Endothelial cell (in vitro differentiated cells): ENCODE results near the gene SLC5A10. TPM values are rescaled to one million over a fixed set of nuclear protein-coding genes. Genes with fewer than 3 reads are reported as not detected.
A peak's percentile ranks its signal among the peaks of the same experiment; 100 is the strongest.

Experiments
- DNase-seq: peaks from one replicate; pipeline ENCODE4 v3.0.0; 2021; ENCODE audit warnings: low spot score
- H3K27ac Mint-ChIP-seq: one replicate; pipeline ENCODE4 v1.8.0; 2021; ENCODE audit warnings: mixed read lengths, inconsistent platforms; ENCODE audit not compliant: unreplicated experiment
- H3K27me3 Mint-ChIP-seq: one replicate; pipeline ENCODE4 v1.8.0; 2021; ENCODE audit warnings: mild to moderate bottlenecking, moderate library complexity, mixed read lengths, inconsistent platforms; ENCODE audit not compliant: unreplicated experiment
- H3K36me3 Mint-ChIP-seq: one replicate; pipeline ENCODE4 v1.8.0; 2021; ENCODE audit warnings: mild to moderate bottlenecking, low read depth, mixed read lengths, inconsistent platforms; ENCODE audit not compliant: unreplicated experiment
- H3K4me1 Mint-ChIP-seq: one replicate; pipeline ENCODE4 v1.8.0; 2021; ENCODE audit warnings: mild to moderate bottlenecking, mixed read lengths, inconsistent platforms; ENCODE audit not compliant: unreplicated experiment
- H3K4me3 Mint-ChIP-seq: one replicate; pipeline ENCODE4 v1.8.0; 2021; ENCODE audit warnings: mild to moderate bottlenecking, mixed read lengths, inconsistent platforms; ENCODE audit not compliant: unreplicated experiment
- H3K9me3 Mint-ChIP-seq: one replicate; pipeline ENCODE4 v1.8.0; 2021; ENCODE audit warnings: mixed read lengths, inconsistent platforms; ENCODE audit not compliant: unreplicated experiment
- total RNA-seq: library from RNA; stranded (reverse); fragmentation: NEBNext Ultra II Directional; extraction: Animal tissue kit (Norgen Biotek cat#: 25700); gene quantifications from one replicate; pipeline ENCODE4 v1.2.1, GENCODE V29; 2021; ENCODE audit not compliant: unreplicated experiment
- TF ChIP-seq, protein P1 (sequence below): fragments of 200-600 bp; sonication (generic); IDR thresholded peaks from one replicate; pipeline ENCODE4 v1.5.0; 2021; ENCODE audit warnings: antibody characterized with exemption; ENCODE audit not compliant: unreplicated experiment

Gene SLC5A10
- total RNA-seq, 1 donor from 2014 or later: 0.08 TPM

DNA sequence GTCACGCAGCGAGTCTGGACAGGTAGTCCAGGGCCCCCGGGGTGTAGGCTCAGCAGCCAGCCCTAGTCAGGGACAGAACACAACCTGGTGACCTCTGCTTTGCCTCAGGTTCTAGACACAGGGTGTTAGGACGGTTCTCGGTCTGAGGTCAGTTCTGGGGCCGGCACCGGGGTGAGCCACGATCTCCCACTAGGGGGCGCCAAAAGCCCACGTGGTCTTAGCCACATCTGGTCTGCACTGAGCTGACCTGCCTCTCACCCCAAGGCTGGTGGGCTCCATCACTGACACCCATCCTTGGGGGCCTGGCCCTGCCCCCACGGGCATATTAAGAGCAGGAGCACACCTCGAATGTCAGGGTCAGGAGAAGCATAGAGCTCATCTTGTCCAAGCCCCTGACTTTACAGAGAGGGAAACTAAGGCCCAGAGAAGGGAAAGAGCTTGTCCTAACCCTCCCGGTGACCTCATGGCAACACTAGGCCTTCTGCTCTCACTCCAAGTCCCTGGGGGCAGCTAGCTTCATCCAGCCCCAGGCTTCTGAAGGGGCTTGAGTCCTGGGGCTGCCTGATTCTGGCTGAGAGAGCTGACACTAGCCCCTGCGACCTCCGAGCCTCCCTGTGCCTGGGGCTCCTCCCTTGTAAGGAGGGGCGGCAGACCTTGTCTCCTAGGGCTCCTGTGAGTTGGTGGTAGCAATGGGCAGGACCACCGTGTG is 9.0 kb downstream of the SLC5A10 start:
- DNase-seq: peak; percentile 94
- Mint-ChIP-seq H3K27me3 (peaks cover 10% of the 10 kb centered on the region), H3K27ac (no peak overlapping the region), H3K9me3 (no peaks in the 10 kb centered on the region), H3K36me3 (peaks cover 3% of the 10 kb centered on the region), H3K4me1 (peaks cover 16% of the 10 kb centered on the region), H3K4me3 (no peak overlapping the region)
- TF ChIP-seq, protein P1, sequence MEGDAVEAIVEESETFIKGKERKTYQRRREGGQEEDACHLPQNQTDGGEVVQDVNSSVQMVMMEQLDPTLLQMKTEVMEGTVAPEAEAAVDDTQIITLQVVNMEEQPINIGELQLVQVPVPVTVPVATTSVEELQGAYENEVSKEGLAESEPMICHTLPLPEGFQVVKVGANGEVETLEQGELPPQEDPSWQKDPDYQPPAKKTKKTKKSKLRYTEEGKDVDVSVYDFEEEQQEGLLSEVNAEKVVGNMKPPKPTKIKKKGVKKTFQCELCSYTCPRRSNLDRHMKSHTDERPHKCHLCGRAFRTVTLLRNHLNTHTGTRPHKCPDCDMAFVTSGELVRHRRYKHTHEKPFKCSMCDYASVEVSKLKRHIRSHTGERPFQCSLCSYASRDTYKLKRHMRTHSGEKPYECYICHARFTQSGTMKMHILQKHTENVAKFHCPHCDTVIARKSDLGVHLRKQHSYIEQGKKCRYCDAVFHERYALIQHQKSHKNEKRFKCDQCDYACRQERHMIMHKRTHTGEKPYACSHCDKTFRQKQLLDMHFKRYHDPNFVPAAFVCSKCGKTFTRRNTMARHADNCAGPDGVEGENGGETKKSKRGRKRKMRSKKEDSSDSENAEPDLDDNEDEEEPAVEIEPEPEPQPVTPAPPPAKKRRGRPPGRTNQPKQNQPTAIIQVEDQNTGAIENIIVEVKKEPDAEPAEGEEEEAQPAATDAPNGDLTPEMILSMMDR: peak; percentile 95

DNA sequence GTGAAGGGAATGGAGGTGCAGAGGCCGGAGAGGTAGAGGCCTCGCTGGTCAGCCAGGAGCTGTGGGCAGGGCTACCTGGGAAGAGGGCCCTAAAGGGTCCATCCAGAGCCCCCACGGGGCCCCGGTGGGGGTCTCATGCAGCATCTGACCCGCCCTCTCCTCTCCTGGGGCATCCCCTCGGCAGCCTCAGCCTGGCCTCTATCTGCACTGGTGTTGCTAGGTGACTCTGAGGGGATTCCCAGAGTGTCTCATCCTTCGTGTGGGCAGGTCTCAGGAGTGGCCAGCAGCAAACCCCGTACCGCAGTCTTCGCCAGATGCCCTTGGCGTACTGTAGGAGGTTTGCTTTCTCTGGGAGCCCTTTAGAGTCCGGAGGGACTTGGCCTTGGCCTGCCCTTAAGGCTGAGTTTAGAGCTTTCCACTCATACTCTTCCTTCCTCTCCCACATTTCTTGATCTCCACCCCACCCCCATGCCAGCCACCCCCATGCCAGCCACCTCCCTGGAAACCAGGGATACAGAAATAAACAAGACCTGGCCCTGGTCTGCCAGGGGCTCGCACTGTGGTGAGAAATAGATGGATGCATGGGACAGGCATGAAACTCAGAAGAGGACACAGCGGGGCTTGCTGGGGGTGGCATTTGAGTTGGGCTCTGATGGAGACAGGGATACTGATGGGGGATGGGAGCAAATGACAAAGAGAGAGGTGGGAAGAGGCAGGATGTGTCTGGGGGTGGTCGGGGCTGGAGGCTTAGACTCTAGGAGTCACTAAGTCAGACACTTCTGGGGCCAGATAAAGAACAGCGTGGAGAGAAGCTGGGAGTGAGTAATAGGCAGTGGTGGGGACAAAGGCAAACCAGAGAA is 9.9 kb downstream of the SLC5A10 start:
- Mint-ChIP-seq H3K36me3 (peaks cover 3% of the 10 kb centered on the region), H3K27me3 (peaks cover 10% of the 10 kb centered on the region), H3K4me3 (no peak overlapping the region), H3K4me1 (peaks cover 17% of the 10 kb centered on the region), H3K27ac (peak overlapping the region; percentile 67), H3K9me3 (no peaks in the 10 kb centered on the region)
- no peak for DNase-seq
- TF ChIP-seq, protein P1: no peak

DNA sequence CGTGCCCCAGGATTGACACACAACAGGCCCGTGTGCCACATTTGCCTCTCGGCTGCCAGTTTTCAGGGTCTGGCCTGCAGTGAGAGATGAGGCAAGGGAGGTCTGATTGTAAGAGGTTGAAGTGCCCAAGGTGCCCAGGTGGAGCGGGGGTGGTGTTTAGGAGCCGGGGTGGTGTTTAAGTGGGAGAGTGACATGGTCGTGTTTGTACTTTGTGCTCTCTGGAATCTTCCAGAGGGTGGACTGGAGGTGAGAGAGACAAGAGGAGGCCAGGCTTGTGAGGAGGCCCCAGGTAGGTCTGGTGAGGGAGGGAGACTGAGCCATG is 10.5 kb downstream of the SLC5A10 start:
- H3K36me3 Mint-ChIP-seq: peaks cover 3% of the 10 kb centered on the region
- H3K27me3 Mint-ChIP-seq: peaks cover 10% of the 10 kb centered on the region
- no peak for DNase-seq
- no peak overlapping the region for H3K4me3 Mint-ChIP-seq
- H3K4me1 Mint-ChIP-seq: peaks cover 22% of the 10 kb centered on the region
- H3K9me3 Mint-ChIP-seq: no peaks in the 10 kb centered on the region
- H3K27ac Mint-ChIP-seq: peak overlapping the region; percentile 67
- TF ChIP-seq, protein P1: no peak

DNA sequence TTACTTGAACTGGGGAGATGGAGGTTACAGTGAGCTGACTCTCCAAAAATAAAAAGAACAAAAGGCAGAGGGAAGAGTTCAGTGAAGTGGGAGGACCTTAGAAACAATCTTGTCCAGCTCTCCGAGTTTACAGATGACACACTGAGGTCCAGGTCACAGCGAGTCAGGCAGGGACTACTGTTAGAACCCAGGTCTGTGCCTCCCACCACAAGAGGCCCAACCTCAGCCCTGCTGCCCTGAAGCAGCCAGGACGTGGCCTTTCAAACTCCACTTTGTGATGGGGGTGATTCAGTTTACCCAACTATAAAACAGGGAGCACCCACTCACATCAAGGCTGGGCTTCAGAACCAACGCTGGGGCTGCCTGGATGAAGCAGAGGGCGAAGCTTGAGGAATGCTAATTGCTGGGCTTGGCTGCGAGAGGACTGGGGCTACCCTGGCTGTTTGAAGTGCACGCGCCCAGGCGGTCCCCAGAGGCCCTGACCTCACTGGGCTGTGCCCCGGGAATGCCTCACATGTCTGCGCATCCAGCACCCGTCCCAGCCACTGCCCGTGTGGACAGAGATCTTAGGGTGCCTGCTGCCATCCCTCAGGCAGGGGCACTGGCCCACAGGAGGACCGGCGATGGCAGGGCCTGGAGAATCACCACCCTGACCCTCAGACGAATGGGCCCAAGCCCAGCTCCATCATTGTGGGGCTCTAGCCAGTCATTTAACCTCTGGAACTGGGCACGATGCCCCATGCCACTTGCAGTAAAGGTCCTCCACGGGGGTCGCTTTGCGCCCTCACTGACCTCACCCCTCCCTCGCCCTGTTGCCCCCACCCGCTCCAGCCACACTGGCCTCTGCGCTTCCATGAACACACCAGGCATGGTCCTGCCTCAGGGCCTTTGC is 11.4 kb downstream of the SLC5A10 start:
- H3K27me3 Mint-ChIP-seq: peaks cover 10% of the 10 kb centered on the region
- no peak overlapping the region for H3K4me3 Mint-ChIP-seq
- H3K9me3 Mint-ChIP-seq: no peaks in the 10 kb centered on the region
- no peak for DNase-seq
- H3K36me3 Mint-ChIP-seq: peaks cover 3% of the 10 kb centered on the region
- peaks cover 26% of the 10 kb centered on the region for H3K4me1 Mint-ChIP-seq
- TF ChIP-seq, protein P1: no peak
- H3K27ac Mint-ChIP-seq: no peak overlapping the region
